K562 (cell line): Measurements from ENCODE around the gene ZBTB48. TPM values are rescaled to one million over a fixed set of nuclear protein-coding genes. Genes with fewer than 3 reads are reported as not detected.

Experiments used
- ASH1L ChIP-seq: fragments of 450-650 bp; IDR thresholded peaks from 2 replicates; pipeline ENCODE4 v1.6.1; 2018; ENCODE audit warnings: borderline replicate concordance, mild to moderate bottlenecking, low read depth; ENCODE audit not compliant: partially characterized antibody
- BCL6 ChIP-seq: fragments of 250-450 bp; sonication (Bioruptor Pico); IDR thresholded peaks from 2 replicates; pipeline ENCODE4 v1.4.0; 2020
- BRCA1 ChIP-seq, 2 experiments: fragments of 450-650 bp in 1 of 2; sonication (generic) in 1 of 2; formaldehyde crosslinking in 1 of 2; IDR thresholded peaks; 2 replicates each; pipeline versions ENCODE4 v1.5.0 to v1.6.1; 2017 to 2020; ENCODE audit warnings: mild to moderate bottlenecking in 1 of 2, missing genetic modification reagents in 1 of 2
- BRD9 ChIP-seq: fragments of 450-650 bp; IDR thresholded peaks from 2 replicates; pipeline ENCODE4 v1.6.1; 2018; ENCODE audit warnings: low read depth; ENCODE audit not compliant: partially characterized antibody
- CC2D1A ChIP-seq: fragments of 450-650 bp; IDR thresholded peaks from 2 replicates; pipeline ENCODE4 v1.6.1; 2017; ENCODE audit warnings: mild to moderate bottlenecking
- CGGBP1 ChIP-seq: fragments of 250-450 bp; sonication (Bioruptor Pico); IDR thresholded peaks from 2 replicates; pipeline ENCODE4 v1.9.0; 2021; ENCODE audit warnings: mild to moderate bottlenecking
- CREB3 ChIP-seq: fragments of 450-650 bp; conservative IDR thresholded peaks from 2 replicates; pipeline ENCODE4 v1.6.1; 2016; ENCODE audit warnings: missing genetic modification characterization, low read depth, mild to moderate bottlenecking, missing compliant biosample characterization, moderate library complexity
- EHMT2 ChIP-seq: fragments of 450-650 bp; IDR thresholded peaks from 2 replicates; pipeline ENCODE4 v1.6.1; 2018; ENCODE audit warnings: antibody characterized with exemption
- HCFC1 ChIP-seq: IDR thresholded peaks from 2 replicates; pipeline ENCODE4 v1.6.1; 2012; ENCODE audit warnings: low read depth, low read length, improper control_type of control experiment
- HDAC2 ChIP-seq: fragments of 450-650 bp; IDR thresholded peaks from 2 replicates; pipeline ENCODE4 v1.6.1; 2016; ENCODE audit warnings: mild to moderate bottlenecking
- NCOA2 ChIP-seq, 2 experiments: fragments of 450-650 bp; IDR thresholded peaks; 2 replicates each; pipeline ENCODE4 v1.6.1; 2018; ENCODE audit warnings: mild to moderate bottlenecking in 2 of 2, moderate library complexity in 1 of 2; ENCODE audit not compliant: partially characterized antibody in 2 of 2
- NONO ChIP-seq, 2 experiments: fragments of 200-400 bp in 1 of 2; fragments of 450-650 bp in 1 of 2; formaldehyde crosslinking in 1 of 2; IDR thresholded peaks; 2 replicates each; pipeline ENCODE4 v1.6.1; 2017; ENCODE audit warnings: low read depth in 2 of 2, mild to moderate bottlenecking in 2 of 2, moderate library complexity in 2 of 2, low read length in 1 of 2
- PHF8 ChIP-seq: fragments of 200-600 bp; sonication (generic); IDR thresholded peaks from 2 replicates; pipeline ENCODE4 v1.6.1; 2012; ENCODE audit warnings: mixed run types, mild to moderate bottlenecking, inconsistent platforms, low read length, moderate library complexity, borderline replicate concordance
- POLR2AphosphoS2 ChIP-seq: IDR thresholded peaks from 2 replicates; pipeline ENCODE4 v1.6.1; 2012; ENCODE audit warnings: low read length, improper control_type of control experiment
- POLR2AphosphoS5 ChIP-seq: IDR thresholded peaks from 2 replicates; pipeline ENCODE4 v1.6.1; 2011; ENCODE audit warnings: mild to moderate bottlenecking, low read depth, low read length, moderate library complexity; ENCODE audit not compliant: control insufficient read depth, insufficient read depth
- POLR2G ChIP-seq: fragments of 200-400 bp; formaldehyde crosslinking; IDR thresholded peaks from 2 replicates; pipeline ENCODE4 v1.6.1; 2017; ENCODE audit warnings: low read depth, mild to moderate bottlenecking, antibody characterized with exemption, low read length, moderate library complexity
- POLR3G ChIP-seq: IDR thresholded peaks from 2 replicates; pipeline ENCODE4 v1.6.1; 2011; ENCODE audit not compliant: insufficient read length, insufficient replicate concordance; ENCODE audit errors: extremely low read depth
- RFX7 ChIP-seq: fragments of 250-450 bp; sonication (Bioruptor Pico); IDR thresholded peaks from 2 replicates; pipeline ENCODE4 v1.5.1; 2021; ENCODE audit warnings: mild to moderate bottlenecking
- SIX5 ChIP-seq, 2 experiments: IDR thresholded peaks; 2 replicates each; pipeline ENCODE4 v1.6.1; 2011; ENCODE audit warnings: low read length in 2 of 2, borderline replicate concordance in 1 of 2, low read depth in 1 of 2, mild to moderate bottlenecking in 1 of 2, moderate library complexity in 1 of 2; ENCODE audit not compliant: insufficient read depth in 1 of 2
- SOX6 ChIP-seq: fragments of 450-650 bp; IDR thresholded peaks from 2 replicates; pipeline ENCODE4 v1.6.1; 2014; ENCODE audit warnings: mild to moderate bottlenecking
- TCF3 ChIP-seq: sonication (generic); formaldehyde crosslinking; IDR thresholded peaks from 2 replicates; pipeline ENCODE4 v1.4.0; 2020; ENCODE audit warnings: mild to moderate bottlenecking, missing genetic modification reagents
- XRCC4 ChIP-seq: IDR thresholded peaks from one replicate; pipeline ENCODE4 v1.6.1; 2011; ENCODE audit not compliant: insufficient read depth, insufficient read length; ENCODE audit errors: extremely low read depth
- ZFPM2 ChIP-seq: fragments of 250-450 bp; sonication (Bioruptor Pico); IDR thresholded peaks from 2 replicates; pipeline ENCODE4 v1.5.1; 2022; ENCODE audit warnings: mild to moderate bottlenecking
- ZFX ChIP-seq: sonication (generic); formaldehyde crosslinking; IDR thresholded peaks from 2 replicates; pipeline ENCODE4 v1.8.0; 2022; ENCODE audit warnings: mild to moderate bottlenecking, missing genetic modification reagents, moderate library complexity
- ZNF384 ChIP-seq: IDR thresholded peaks from 2 replicates; pipeline ENCODE4 v1.6.1; 2012; ENCODE audit warnings: low read depth, low read length, improper control_type of control experiment
- polyA plus RNA-seq, 8 experiments: library from polyadenylated mRNA; depleted of rRNA in 4 of 8; stranded (reverse) in 5 of 8; unstranded in 3 of 8; fragments of >200 nt; fragmentation: Nextera tagmentation in 2 of 8; fragmentation: Illumina TruSeq in 1 of 8; extraction: Ambion mirVana in 2 of 8; extraction: Trizol in 1 of 8; gene quantifications; 2 replicates each; pipeline versions ENCODE4 v1.2.1 to v1.2.3, GENCODE V29; 2011 to 2014; ENCODE audit warnings: inconsistent platforms in 1 of 8, missing spikeins in 1 of 8
- total RNA-seq, 7 experiments: library from RNA; depleted of rRNA in 6 of 7; stranded (reverse); fragments of >200 nt in 6 of 7; fragmentation: Illumina TruSeq in 2 of 7; extraction: Trizol in 2 of 7; gene quantifications; 2 replicates each; pipeline versions ENCODE4 v1.2.1 to v1.2.3, GENCODE V29; 2011 to 2021; ENCODE audit warnings: low replicate concordance in 1 of 7
- TF ChIP-seq, protein P1 (sequence below): sonication (generic); formaldehyde crosslinking; IDR thresholded peaks from 2 replicates; pipeline ENCODE4 v1.8.0; 2022; ENCODE audit warnings: mild to moderate bottlenecking, missing genetic modification reagents, borderline replicate concordance

ZBTB48 gene
- total and polyA plus RNA-seq, 9 of the 15 experiments (the other 6 are each of a cell fraction or from before 2014, with no cell fraction given), result 1.9 to 66.9 (median 29.5) TPM

DNA sequence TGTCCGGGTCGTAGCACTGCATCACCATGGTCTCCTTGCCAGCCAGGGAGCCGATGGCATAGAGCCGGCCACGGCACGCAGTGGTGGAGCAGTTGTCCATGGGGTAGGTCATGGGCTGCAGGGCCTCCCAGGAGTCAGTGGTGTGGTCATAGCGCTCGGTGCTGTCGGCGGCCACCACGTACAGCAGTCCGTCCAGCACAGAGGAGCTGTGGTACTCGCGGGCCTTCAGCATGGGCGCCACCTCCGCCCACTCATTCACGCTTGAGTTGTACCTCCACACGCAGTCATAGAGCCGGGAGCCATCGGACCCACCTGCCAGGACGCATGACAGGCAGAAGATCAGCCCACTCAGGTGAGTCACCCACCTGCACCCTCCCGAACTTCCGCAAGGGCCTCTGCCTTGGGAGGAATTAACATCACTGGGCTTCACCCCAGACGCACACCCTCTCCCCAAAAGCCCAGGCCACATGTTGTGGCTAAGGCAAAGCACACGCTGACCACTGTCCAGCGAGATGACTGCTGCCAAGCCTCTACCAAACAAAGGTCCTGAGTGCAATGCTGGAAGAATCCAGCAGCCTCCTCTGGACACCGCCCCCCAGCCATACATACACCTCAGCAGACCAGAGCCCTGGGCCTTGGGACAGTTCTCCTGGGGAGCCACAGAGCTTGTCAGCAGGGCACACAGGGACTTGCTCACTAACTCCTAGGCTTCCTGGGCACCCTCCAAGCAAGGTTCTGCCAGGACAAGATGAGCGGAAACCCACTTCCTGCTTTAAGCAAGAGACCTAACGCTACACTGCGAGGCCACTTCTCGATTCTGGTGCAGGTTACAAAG, 19.6 kb downstream of the ZBTB48 start (continued):
- no peak for TF ChIP-seq PHF8
- no peak for TF ChIP-seq CREB3
- no peak for TF ChIP-seq SOX6
- no peak for TF ChIP-seq HCFC1
- no peak for TF ChIP-seq ZFX
- TF ChIP-seq CGGBP1 (CRISPR knock-in tag), result no peak
- TF ChIP-seq BRD9, result no peak
- TF ChIP-seq ZNF384, result no peak
- no peak for TF ChIP-seq ZFPM2 (CRISPR knock-in tag)
- no peak for TF ChIP-seq ASH1L
- no peak for TF ChIP-seq EHMT2
- TF ChIP-seq NONO (IDR thresholded peaks at IDR 0.05; ENCODE audit: low read depth in 2 of 2, low read length in 1 of 2), result no peak
- TF ChIP-seq NCOA2 (IDR thresholded peaks at IDR 0.05; ENCODE audit: partially characterized antibody in 2 of 2), result no peak
- TF ChIP-seq BCL6 (CRISPR knock-in tag), result no peak
- TF ChIP-seq, protein P1, sequence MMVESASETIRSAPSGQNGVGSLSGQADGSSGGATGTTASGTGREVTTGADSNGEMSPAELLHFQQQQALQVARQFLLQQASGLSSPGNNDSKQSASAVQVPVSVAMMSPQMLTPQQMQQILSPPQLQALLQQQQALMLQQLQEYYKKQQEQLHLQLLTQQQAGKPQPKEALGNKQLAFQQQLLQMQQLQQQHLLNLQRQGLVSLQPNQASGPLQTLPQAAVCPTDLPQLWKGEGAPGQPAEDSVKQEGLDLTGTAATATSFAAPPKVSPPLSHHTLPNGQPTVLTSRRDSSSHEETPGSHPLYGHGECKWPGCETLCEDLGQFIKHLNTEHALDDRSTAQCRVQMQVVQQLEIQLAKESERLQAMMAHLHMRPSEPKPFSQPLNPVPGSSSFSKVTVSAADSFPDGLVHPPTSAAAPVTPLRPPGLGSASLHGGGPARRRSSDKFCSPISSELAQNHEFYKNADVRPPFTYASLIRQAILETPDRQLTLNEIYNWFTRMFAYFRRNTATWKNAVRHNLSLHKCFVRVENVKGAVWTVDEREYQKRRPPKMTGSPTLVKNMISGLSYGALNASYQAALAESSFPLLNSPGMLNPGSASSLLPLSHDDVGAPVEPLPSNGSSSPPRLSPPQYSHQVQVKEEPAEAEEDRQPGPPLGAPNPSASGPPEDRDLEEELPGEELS (CRISPR knock-in tag), result no peak
- no peak for TF ChIP-seq RFX7 (CRISPR knock-in tag)
- TF ChIP-seq BRCA1 (IDR thresholded peaks at IDR 0.05), result no peak
- TF ChIP-seq BRCA1 (CRISPR knock-in tag; IDR thresholded peaks at IDR 0.05), result no peak
- no peak for TF ChIP-seq POLR3G
- peak; percentile 53 for TF ChIP-seq POLR2G
- no peak for TF ChIP-seq XRCC4
- 0 out of 2 replicates have a peak, but pooled peaks have one; percentile 17 for TF ChIP-seq POLR2AphosphoS5
- no peak for TF ChIP-seq CC2D1A
- no peak for TF ChIP-seq TCF3 (CRISPR knock-in tag)
- TF ChIP-seq HDAC2, result no peak
- TF ChIP-seq POLR2AphosphoS2, result no peak
- TF ChIP-seq SIX5 (IDR thresholded peaks at IDR 0.05; ENCODE audit: borderline replicate concordance in 1 of 2, insufficient read depth in 1 of 2, low read depth in 1 of 2, low read length in 2 of 2), result no peak
